Chondrocyte (in vitro differentiated cells): ENCODE data around the gene TRIM63. TPM values are rescaled to one million over a fixed set of nuclear protein-coding genes. Genes with fewer than 3 reads are reported as not detected.

Experiments
- DNase-seq: peaks from one replicate; pipeline ENCODE4 v3.0.0; 2021; ENCODE audit warnings: mixed read lengths, low spot score
- H3K27ac Mint-ChIP-seq: one replicate; pipeline ENCODE4 v1.8.0; 2021; ENCODE audit warnings: mild to moderate bottlenecking, moderate library complexity, mixed read lengths; ENCODE audit not compliant: unreplicated experiment
- H3K27me3 Mint-ChIP-seq: 2 replicates; pipeline ENCODE4 v1.8.0; 2021; ENCODE audit warnings: low read depth, mixed read lengths
- H3K36me3 Mint-ChIP-seq: 2 replicates; pipeline ENCODE4 v1.8.0; 2021; ENCODE audit warnings: low read depth, mixed read lengths
- H3K4me1 Mint-ChIP-seq: 2 replicates; pipeline ENCODE4 v1.8.0; 2021; ENCODE audit warnings: low read depth, mild to moderate bottlenecking, mixed read lengths
- H3K4me3 Mint-ChIP-seq: one replicate; pipeline ENCODE4 v1.8.0; 2021; ENCODE audit warnings: mild to moderate bottlenecking, moderate library complexity, mixed read lengths; ENCODE audit not compliant: unreplicated experiment
- H3K9me3 Mint-ChIP-seq: 2 replicates; pipeline ENCODE4 v1.8.0; 2021; ENCODE audit warnings: low read depth, mixed read lengths
- total RNA-seq: library from RNA; stranded (reverse); gene quantifications from 3 replicates; pipeline ENCODE4 v1.2.1, GENCODE V29; 2021
- TF ChIP-seq, protein P1 (sequence below): fragments of 200-600 bp; sonication (generic); IDR thresholded peaks from 2 replicates; pipeline ENCODE4 v1.5.0; 2021; ENCODE audit warnings: antibody characterized with exemption, mild to moderate bottlenecking, moderate library complexity

The TRIM63 gene
- total RNA-seq, 1 donor from 2014 or later, result 0.70 TPM

GRCh38 chr1:26084091-26084561, 16.7 kb upstream of the TRIM63 start:
- no peak overlapping the region for H3K4me3 Mint-ChIP-seq
- H3K9me3 Mint-ChIP-seq, result no peaks in the 10 kb centered on the region
- no peak overlapping the region for H3K27ac Mint-ChIP-seq
- no peak for DNase-seq
- TF ChIP-seq, protein P1, sequence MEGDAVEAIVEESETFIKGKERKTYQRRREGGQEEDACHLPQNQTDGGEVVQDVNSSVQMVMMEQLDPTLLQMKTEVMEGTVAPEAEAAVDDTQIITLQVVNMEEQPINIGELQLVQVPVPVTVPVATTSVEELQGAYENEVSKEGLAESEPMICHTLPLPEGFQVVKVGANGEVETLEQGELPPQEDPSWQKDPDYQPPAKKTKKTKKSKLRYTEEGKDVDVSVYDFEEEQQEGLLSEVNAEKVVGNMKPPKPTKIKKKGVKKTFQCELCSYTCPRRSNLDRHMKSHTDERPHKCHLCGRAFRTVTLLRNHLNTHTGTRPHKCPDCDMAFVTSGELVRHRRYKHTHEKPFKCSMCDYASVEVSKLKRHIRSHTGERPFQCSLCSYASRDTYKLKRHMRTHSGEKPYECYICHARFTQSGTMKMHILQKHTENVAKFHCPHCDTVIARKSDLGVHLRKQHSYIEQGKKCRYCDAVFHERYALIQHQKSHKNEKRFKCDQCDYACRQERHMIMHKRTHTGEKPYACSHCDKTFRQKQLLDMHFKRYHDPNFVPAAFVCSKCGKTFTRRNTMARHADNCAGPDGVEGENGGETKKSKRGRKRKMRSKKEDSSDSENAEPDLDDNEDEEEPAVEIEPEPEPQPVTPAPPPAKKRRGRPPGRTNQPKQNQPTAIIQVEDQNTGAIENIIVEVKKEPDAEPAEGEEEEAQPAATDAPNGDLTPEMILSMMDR, result no peak
- H3K4me1 Mint-ChIP-seq, result no peaks in the 10 kb centered on the region
- H3K27me3 Mint-ChIP-seq, result peaks cover 18% of the 10 kb centered on the region
- no peaks in the 10 kb centered on the region for H3K36me3 Mint-ChIP-seq

- Mint-ChIP-seq H3K36me3 (no peaks in the 10 kb centered on the region), H3K4me3 (no peak overlapping the region), H3K27me3 (peaks cover 21% of the 10 kb centered on the region), H3K27ac (no peak overlapping the region), H3K4me1 (no peaks in the 10 kb centered on the region), H3K9me3 (no peaks in the 10 kb centered on the region)
- DNase-seq, result no peak
- TF ChIP-seq, protein P1, result no peak
Observed at GRCh38 chr1:26083208-26083607, 15.8 kb upstream of the TRIM63 start.

DNA sequence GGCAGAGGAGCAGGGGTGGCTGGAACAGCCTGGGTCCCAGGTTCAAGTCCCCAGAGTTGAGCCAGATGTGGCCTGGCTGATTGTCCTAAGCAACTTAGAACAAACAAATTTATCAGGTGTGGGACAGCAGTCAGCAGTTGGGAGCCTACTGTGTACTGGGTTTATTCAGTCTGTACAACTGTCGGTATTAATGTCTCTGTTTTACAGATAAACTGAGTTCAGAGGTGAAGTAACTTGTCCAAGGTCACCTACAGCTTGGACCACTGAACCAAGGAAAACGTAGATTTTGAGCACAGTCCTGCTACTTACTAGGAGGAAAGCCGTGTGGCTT, 14.6 kb upstream of the TRIM63 start:
- no peaks in the 10 kb centered on the region for H3K4me1 Mint-ChIP-seq
- no peaks in the 10 kb centered on the region for H3K9me3 Mint-ChIP-seq
- TF ChIP-seq, protein P1, result no peak

DNA sequence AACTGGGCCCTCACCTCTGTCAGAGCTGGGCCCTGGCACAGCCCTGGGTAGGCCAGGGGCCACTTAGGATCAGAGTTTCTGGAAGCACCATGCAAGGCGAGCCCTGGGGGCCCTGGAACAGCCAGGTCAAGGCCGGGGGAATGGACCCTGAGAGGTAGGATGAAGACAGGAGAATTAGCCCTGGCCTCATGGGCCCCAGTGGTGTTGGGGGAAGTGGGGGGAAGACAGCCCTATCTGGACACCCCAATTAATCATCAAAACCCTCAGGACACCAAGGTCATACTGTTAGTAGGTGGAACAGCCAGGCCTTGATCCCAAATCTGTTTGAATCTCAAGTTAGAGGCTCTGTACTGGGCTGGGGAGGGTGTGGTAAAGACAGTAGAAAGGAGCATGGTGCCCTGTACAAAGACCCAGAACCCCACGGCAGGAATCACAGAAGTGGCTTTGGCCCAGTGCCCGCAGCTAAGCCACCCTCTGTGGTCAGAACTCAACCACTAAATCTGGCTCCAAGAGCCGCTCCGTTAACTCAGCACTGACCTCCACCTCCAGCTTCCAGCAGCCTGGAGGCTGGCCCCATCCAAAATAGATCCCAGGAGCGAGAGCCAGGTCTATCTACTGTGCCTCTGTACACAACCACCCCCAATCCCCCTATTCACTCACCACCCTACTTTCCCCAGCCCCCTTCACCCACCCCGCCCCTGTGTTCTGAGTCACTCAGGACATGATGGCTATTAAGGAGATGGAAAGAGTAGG, 14.0 kb upstream of the TRIM63 start:
- Mint-ChIP-seq H3K4me3 (no peak overlapping the region), H3K9me3 (no peaks in the 10 kb centered on the region), H3K4me1 (no peaks in the 10 kb centered on the region), H3K36me3 (no peaks in the 10 kb centered on the region), H3K27ac (no peak overlapping the region), H3K27me3 (peaks cover 21% of the 10 kb centered on the region)
- DNase-seq, result no peak
- TF ChIP-seq, protein P1, result no peak

More for the DNA sequence above, 14.6 kb upstream of the TRIM63 start:
- DNase-seq, result no peak
- H3K4me3 Mint-ChIP-seq, result no peak overlapping the region
- H3K27ac Mint-ChIP-seq, result no peak overlapping the region
- peaks cover 21% of the 10 kb centered on the region for H3K27me3 Mint-ChIP-seq
- no peaks in the 10 kb centered on the region for H3K36me3 Mint-ChIP-seq

DNA sequence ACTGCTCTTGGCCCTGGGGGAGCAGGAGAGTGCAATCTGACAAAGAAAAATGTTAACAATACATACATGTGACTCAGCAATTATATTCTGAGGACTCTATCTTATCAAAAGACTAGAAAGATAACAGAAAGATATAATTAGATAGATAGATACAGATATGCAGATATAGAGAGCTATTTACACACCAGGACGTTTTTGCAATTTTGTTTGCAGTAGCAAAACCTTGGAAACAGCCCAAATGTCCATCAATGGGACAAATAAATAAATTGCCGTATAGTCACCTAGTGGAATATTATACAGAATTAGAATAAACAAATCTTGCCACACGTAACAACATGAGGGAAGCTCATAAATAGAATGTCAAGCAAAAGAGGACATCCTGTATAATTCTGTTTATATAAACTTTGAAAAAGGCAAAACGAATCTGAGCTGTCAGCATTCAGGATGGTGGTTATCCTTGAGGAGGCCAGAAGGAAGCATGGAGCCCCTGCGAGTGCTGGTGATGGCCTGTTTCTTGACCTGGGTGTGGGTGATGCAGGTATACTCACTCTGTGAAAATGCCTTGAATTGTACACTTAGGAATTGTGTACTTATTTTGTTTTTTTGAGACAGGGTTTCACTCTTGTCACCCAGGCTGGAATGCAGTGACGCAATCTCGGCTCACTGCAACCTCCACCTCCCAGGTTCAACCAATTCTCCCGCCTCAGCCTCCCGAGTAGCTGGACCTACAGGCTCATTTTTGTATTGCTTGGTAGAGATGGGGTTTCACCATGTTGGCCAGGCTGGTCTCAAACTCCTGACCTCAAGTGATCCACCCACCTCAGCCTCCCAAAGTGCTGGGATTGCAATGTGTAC, 12.8 kb upstream of the TRIM63 start:
- H3K27me3 Mint-ChIP-seq, result peaks cover 20% of the 10 kb centered on the region
- no peaks in the 10 kb centered on the region for H3K4me1 Mint-ChIP-seq
- H3K27ac Mint-ChIP-seq, result no peak overlapping the region
- no peak for DNase-seq
- H3K4me3 Mint-ChIP-seq, result no peak overlapping the region
- H3K36me3 Mint-ChIP-seq, result no peaks in the 10 kb centered on the region
- H3K9me3 Mint-ChIP-seq, result no peaks in the 10 kb centered on the region
- TF ChIP-seq, protein P1, result no peak
